UCSD-AML1 (cell line): ENCODE data around the gene FILIP1.

ENCODE experiments used
- DNase-seq: peaks from one replicate; lab custom pipeline; 2025; ENCODE audit not compliant: unreplicated experiment; lab: John Stamatoyannopoulos, UW

The FILIP1 gene

GRCh38 chr6:75344021-75344420 is 149.6 kb downstream of the FILIP1 start:
- no peak for DNase-seq

GRCh38 chr6:75337835-75338580 is 155.6 kb downstream of the FILIP1 start:
- DNase-seq, result no peak

- DNase-seq, result no peak
These were observed 159.1 kb downstream of the FILIP1 start for GRCh38 chr6:75334266-75335040.

GRCh38 chr6:75333676-75334200 is 159.9 kb downstream of the FILIP1 start:
- DNase-seq, result no peak

- no peak for DNase-seq
These were observed 162.4 kb downstream of the FILIP1 start for GRCh38 chr6:75331151-75331550.

GRCh38 chr6:75329703-75330102 is 163.9 kb downstream of the FILIP1 start:
- DNase-seq, result no peak

GRCh38 chr6:75327807-75328206 is 165.8 kb downstream of the FILIP1 start:
- DNase-seq, result no peak

- DNase-seq, result no peak
These were observed 166.9 kb downstream of the FILIP1 start for GRCh38 chr6:75326557-75327258.

- no peak for DNase-seq
These were observed 174.7 kb downstream of the FILIP1 start for GRCh38 chr6:75318900-75319299.

GRCh38 chr6:75317503-75318206 is 175.9 kb downstream of the FILIP1 start:
- DNase-seq, result no peak

- no peak for DNase-seq
These were observed 177.6 kb downstream of the FILIP1 start for GRCh38 chr6:75315978-75316377.

GRCh38 chr6:75308250-75308988 is 185.2 kb downstream of the FILIP1 start:
- DNase-seq, result no peak

- no peak for DNase-seq
These were observed 186.1 kb downstream of the FILIP1 start for GRCh38 chr6:75307364-75308004.

- no peak for DNase-seq
These were observed 187.5 kb downstream of the FILIP1 start for GRCh38 chr6:75306064-75306463.

- no peak for DNase-seq
These were observed 188.0 kb downstream of the FILIP1 start for GRCh38 chr6:75305573-75305972.

- DNase-seq, result no peak
These were observed 191.3 kb downstream of the FILIP1 start for GRCh38 chr6:75302280-75302679.

- DNase-seq, result no peak
These were observed 192.1 kb downstream of the FILIP1 start for GRCh38 chr6:75301537-75301936.

GRCh38 chr6:75301088-75301487 is 192.5 kb downstream of the FILIP1 start:
- DNase-seq, result no peak

- DNase-seq, result no peak
These were observed 193.1 kb downstream of the FILIP1 start for GRCh38 chr6:75300531-75300855.
